ENCODE measurements around the gene PRSS12. TPM values are rescaled to one million over a fixed set of nuclear protein-coding genes. Genes with fewer than 3 reads are reported as not detected.
A peak's percentile ranks its signal among the peaks of the same experiment; 100 is the strongest.
"Not testable (repeated sequence)": the region's sequence is repeated elsewhere in the genome, so short reads cannot be mapped to it uniquely, and the experiment has no call there.

PRSS12 gene
- total and polyA plus RNA-seq, 7 experiments from 2014 or later, result 0.07 TPM; not detected in 6

- CTCF ChIA-PET, result no interaction called here
- H3K36me3 Mint-ChIP-seq, result peaks cover 0 to 19% (median 4%) of the 10 kb centered on the region in 5 donors
- ATAC-seq (no peak), DNase-seq (no peak)
- H3K9me3 Mint-ChIP-seq, result peaks cover 0 to 4% (median 0%) of the 10 kb centered on the region in 11 donors
- intact Hi-C loops (cut with micrococcal nuclease), result loop anchor here (5.0 to 10.0 kb wide), 4 partner anchors 104 to 1348 kb away; partner anchors contain the start of gene PDE5A (in 1 of the 2)
- peak overlapping the region in 5 of 9 donors; percentile 24 to 99 (median 98) for H3K27ac Mint-ChIP-seq
- H3K27ac ChIP-seq (ENCODE audit: low read depth, low read length), result no peak overlapping the region
- peaks cover 16 to 19% of the 10 kb centered on the region in 2 donors for H3K4me1 ChIP-seq (ENCODE audit: control insufficient read depth in 2 of 2, insufficient read depth in 2 of 2, low read length in 2 of 2)
- H3K4me3 Mint-ChIP-seq, result no peak overlapping the region
- no peak overlapping the region for H3K4me3 ChIP-seq (ENCODE audit: low read length)
- no peaks in the 10 kb centered on the region for H3K9me3 ChIP-seq (ENCODE audit: control insufficient read depth in 2 of 3, low read length in 3 of 3)
- H3K36me3 ChIP-seq (ENCODE audit: control insufficient read depth in 2 of 3, insufficient read depth in 3 of 3, low read length in 3 of 3), result no peaks in the 10 kb centered on the region
- H3K27me3 ChIP-seq (ENCODE audit: control insufficient read depth in 2 of 2, insufficient read depth in 2 of 2, low read length in 2 of 2), result no peaks in the 10 kb centered on the region
- POLR2A ChIA-PET, result no interaction called here
- peaks cover 18 to 38% (median 28%) of the 10 kb centered on the region in 7 donors for H3K4me1 Mint-ChIP-seq
- H3K27me3 Mint-ChIP-seq, result no peaks in the 10 kb centered on the region
These were observed 76.2 kb downstream of the PRSS12 start for GRCh38 chr4:118276580-118276979.

- no peaks in the 10 kb centered on the region for H3K4me1 ChIP-seq (ENCODE audit: control insufficient read depth in 2 of 2, insufficient read depth in 2 of 2, low read length in 2 of 2)
- no peaks in the 10 kb centered on the region for H3K27me3 ChIP-seq (ENCODE audit: control insufficient read depth in 2 of 2, insufficient read depth in 2 of 2, low read length in 2 of 2)
- peaks cover 0 to 3% (median 0%) of the 10 kb centered on the region in 11 donors for H3K9me3 Mint-ChIP-seq
- DNase-seq, result no peak
- peaks cover 0 to 4% (median 0%) of the 10 kb centered on the region in 5 donors for H3K27me3 Mint-ChIP-seq
- H3K9me3 ChIP-seq (ENCODE audit: control insufficient read depth in 2 of 3, low read length in 3 of 3), result no peaks in the 10 kb centered on the region
- POLR2A ChIA-PET, result no interaction called here
- intact Hi-C loops (cut with micrococcal nuclease), result loop anchor here in 1 of 2 donors (10.0 kb wide), 1 partner anchor 1351 kb away; the partner anchor contains the start of gene PDE5A
- H3K36me3 ChIP-seq (ENCODE audit: control insufficient read depth in 2 of 3, insufficient read depth in 3 of 3, low read length in 3 of 3), result no peaks in the 10 kb centered on the region
- H3K27ac ChIP-seq (ENCODE audit: low read depth, low read length), result no peak overlapping the region
- H3K4me3 ChIP-seq (ENCODE audit: low read length), result no peak overlapping the region
- peaks cover 0 to 3% (median 0%) of the 10 kb centered on the region in 5 donors for H3K36me3 Mint-ChIP-seq
- peaks cover 0 to 15% (median 11%) of the 10 kb centered on the region in 7 donors for H3K4me1 Mint-ChIP-seq
- no peak for ATAC-seq
- no peak overlapping the region for H3K27ac Mint-ChIP-seq
- CTCF ChIA-PET, result no interaction called here
- H3K4me3 Mint-ChIP-seq, result no peak overlapping the region
These were observed 79.2 kb downstream of the PRSS12 start for GRCh38 chr4:118273642-118274041.

GRCh38 chr4:118271788-118272187 lies 81.0 kb downstream of the PRSS12 start:
- ATAC-seq (no peak), DNase-seq (no peak)
- H3K36me3 ChIP-seq (ENCODE audit: control insufficient read depth in 2 of 3, insufficient read depth in 3 of 3, low read length in 3 of 3), result no peaks in the 10 kb centered on the region
- no peaks in the 10 kb centered on the region for H3K27me3 ChIP-seq (ENCODE audit: control insufficient read depth in 2 of 2, insufficient read depth in 2 of 2, low read length in 2 of 2)
- H3K27ac ChIP-seq (ENCODE audit: low read depth, low read length), result no peak overlapping the region
- no peaks in the 10 kb centered on the region for H3K4me1 ChIP-seq (ENCODE audit: control insufficient read depth in 2 of 2, insufficient read depth in 2 of 2, low read length in 2 of 2)
- Mint-ChIP-seq H3K27me3 (peaks cover 0 to 4% (median 0%) of the 10 kb centered on the region in 5 donors), H3K4me3 (no peak overlapping the region), H3K36me3 (no peaks in the 10 kb centered on the region), H3K27ac (no peak overlapping the region), H3K9me3 (no peaks in the 10 kb centered on the region), H3K4me1 (peaks cover 0 to 5% (median 0%) of the 10 kb centered on the region in 7 donors)
- no peak overlapping the region for H3K4me3 ChIP-seq (ENCODE audit: low read length)
- intact Hi-C loops (cut with micrococcal nuclease), result loop anchor here (2.0 to 10.0 kb wide), 2 partner anchors 47 to 1353 kb away; partner anchors contain the start of gene PDE5A (in 1 of the 2)
- POLR2A ChIA-PET, result no interaction called here
- H3K9me3 ChIP-seq (ENCODE audit: control insufficient read depth in 2 of 3, low read length in 3 of 3), result no peaks in the 10 kb centered on the region
- CTCF ChIA-PET, result interaction anchor here (1.2 to 1.7 kb wide), 2 partner anchors 12 to 16 kb away, joined by 4 to 6 read pairs; no protein-coding TSS in a partner anchor

DNA sequence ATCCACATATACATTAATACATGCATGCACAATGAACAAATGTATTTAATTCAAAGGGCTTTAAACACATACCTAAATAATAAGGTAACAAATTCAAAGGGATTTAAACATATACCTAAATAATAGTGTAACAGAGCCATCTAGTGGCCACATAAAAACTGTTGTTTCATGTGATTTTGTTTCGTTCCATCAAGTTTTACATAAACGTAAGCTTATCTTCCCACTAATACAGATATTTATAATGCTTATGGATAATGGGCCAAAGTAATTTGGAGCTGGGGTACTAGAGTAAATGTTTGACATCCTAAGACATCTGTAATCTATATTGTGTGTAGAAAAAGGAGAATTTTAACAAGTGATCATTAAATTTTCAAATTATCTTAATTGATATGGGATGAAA lies 82.3 kb downstream of the PRSS12 start:
- Mint-ChIP-seq H3K9me3 (no peaks in the 10 kb centered on the region), H3K4me1 (peaks cover 0 to 5% (median 0%) of the 10 kb centered on the region in 7 donors), H3K27me3 (peaks cover 0 to 4% (median 0%) of the 10 kb centered on the region in 5 donors), H3K36me3 (no peaks in the 10 kb centered on the region), H3K27ac (no peak overlapping the region), H3K4me3 (no peak overlapping the region)
- Histone ChIP-seq H3K4me3 (ENCODE audit: low read length) (no peak overlapping the region), H3K27ac (ENCODE audit: low read depth, low read length) (no peak overlapping the region), H3K27me3 (ENCODE audit: control insufficient read depth in 2 of 2, insufficient read depth in 2 of 2, low read length in 2 of 2) (no peaks in the 10 kb centered on the region), H3K36me3 (ENCODE audit: control insufficient read depth in 2 of 3, insufficient read depth in 3 of 3, low read length in 3 of 3) (no peaks in the 10 kb centered on the region), H3K4me1 (ENCODE audit: control insufficient read depth in 2 of 2, insufficient read depth in 2 of 2, low read length in 2 of 2) (no peaks in the 10 kb centered on the region), H3K9me3 (ENCODE audit: control insufficient read depth in 2 of 3, low read length in 3 of 3) (no peaks in the 10 kb centered on the region)
- intact Hi-C loops (cut with micrococcal nuclease), result loop anchor here (1.0 to 10.0 kb wide), 3 partner anchors 46 to 1354 kb away; partner anchors contain the start of gene PDE5A (in 1 of the 2)
- DNase-seq (peak in 6 of 9 donors; percentile 9 to 50 (median 34)), ATAC-seq (peak; percentile 68)
- ChIA-PET CTCF (interaction anchor here (1.2 to 1.7 kb wide), 2 partner anchors 11 to 15 kb away, joined by 4 to 6 read pairs; no protein-coding TSS in a partner anchor), POLR2A (no interaction called here)

- ChIA-PET POLR2A (no interaction called here), CTCF (no interaction called here)
- Mint-ChIP-seq H3K27ac (no peak overlapping the region), H3K4me3 (no peak overlapping the region), H3K9me3 (peaks cover 0 to 4% (median 0%) of the 10 kb centered on the region in 11 donors), H3K4me1 (peaks cover 0 to 4% (median 1%) of the 10 kb centered on the region in 7 donors), H3K36me3 (no peaks in the 10 kb centered on the region), H3K27me3 (peaks cover 0 to 15% (median 0%) of the 10 kb centered on the region in 5 donors)
- intact Hi-C loops (cut with micrococcal nuclease), result no loop called here
- DNase-seq (no peak), ATAC-seq (no peak)
- H3K36me3 ChIP-seq (ENCODE audit: control insufficient read depth in 2 of 3, insufficient read depth in 3 of 3, low read length in 3 of 3), result no peaks in the 10 kb centered on the region
- H3K4me1 ChIP-seq (ENCODE audit: control insufficient read depth in 2 of 2, insufficient read depth in 2 of 2, low read length in 2 of 2), result no peaks in the 10 kb centered on the region
- no peak overlapping the region for H3K4me3 ChIP-seq (ENCODE audit: low read length)
- no peak overlapping the region for H3K27ac ChIP-seq (ENCODE audit: low read depth, low read length)
- H3K27me3 ChIP-seq (ENCODE audit: control insufficient read depth in 2 of 2, insufficient read depth in 2 of 2, low read length in 2 of 2), result no peaks in the 10 kb centered on the region
- no peaks in the 10 kb centered on the region for H3K9me3 ChIP-seq (ENCODE audit: control insufficient read depth in 2 of 3, low read length in 3 of 3)
These were observed 84.0 kb downstream of the PRSS12 start for GRCh38 chr4:118268780-118269179.

- intact Hi-C loops (cut with micrococcal nuclease), result loop anchor here in 1 of 2 donors (1.0 kb wide), 1 partner anchor 12 kb away; no protein-coding TSS in a partner anchor
- H3K36me3 ChIP-seq (ENCODE audit: control insufficient read depth in 2 of 3, insufficient read depth in 3 of 3, low read length in 3 of 3); H3K4me1 ChIP-seq (ENCODE audit: control insufficient read depth in 2 of 2, insufficient read depth in 2 of 2, low read length in 2 of 2); ATAC-seq; H3K4me1 Mint-ChIP-seq; H3K27me3 ChIP-seq (ENCODE audit: control insufficient read depth in 2 of 2, insufficient read depth in 2 of 2, low read length in 2 of 2); CTCF ChIA-PET; H3K4me3 ChIP-seq (ENCODE audit: low read length); H3K36me3 Mint-ChIP-seq; H3K9me3 Mint-ChIP-seq; H3K9me3 ChIP-seq (ENCODE audit: control insufficient read depth in 2 of 3, low read length in 3 of 3); H3K27ac ChIP-seq (ENCODE audit: low read depth, low read length); DNase-seq; POLR2A ChIA-PET: not testable (repeated sequence)
- Mint-ChIP-seq H3K27me3 (peaks cover 0 to 25% (median 5%) of the 10 kb centered on the region in 5 donors), H3K27ac (peak overlapping the region in 1 of 9 donors; percentile 41), H3K4me3 (peak overlapping the region; percentile 20 to 69 (median 54))
These were observed 86.7 kb downstream of the PRSS12 start for GRCh38 chr4:118266145-118266496.

Measured in naive thymus-derived CD4-positive, alpha-beta T cell (primary cell).